Cardiac septum (tissue), 1 donor: ENCODE results near the gene CLDN24. TPM values are rescaled to one million over a fixed set of nuclear protein-coding genes. Genes with fewer than 3 reads are reported as not detected.

Source experiments
- DNase-seq: peaks from one replicate; pipeline ENCODE4 v3.0.0-alpha.2; 2020; ENCODE audit warnings: low spot score
- intact Hi-C: fragments of 100-400 bp; cut with DNase I; formaldehyde crosslinking; loops from one replicate; pipeline ENCODE4 v1.14.0; 2022
- total RNA-seq: library from RNA; stranded (reverse); fragmentation: NEBNext Ultra II Directional; extraction: Animal tissue kit (Norgen Biotek cat#: 25700); gene quantifications from one replicate; pipeline ENCODE4 v1.2.1, GENCODE V29; 2021
- donor health status: DM: no; HTN: no; CAD: no.

Gene CLDN24
- total RNA-seq, 1 donor from 2014 or later: not detected

DNA sequence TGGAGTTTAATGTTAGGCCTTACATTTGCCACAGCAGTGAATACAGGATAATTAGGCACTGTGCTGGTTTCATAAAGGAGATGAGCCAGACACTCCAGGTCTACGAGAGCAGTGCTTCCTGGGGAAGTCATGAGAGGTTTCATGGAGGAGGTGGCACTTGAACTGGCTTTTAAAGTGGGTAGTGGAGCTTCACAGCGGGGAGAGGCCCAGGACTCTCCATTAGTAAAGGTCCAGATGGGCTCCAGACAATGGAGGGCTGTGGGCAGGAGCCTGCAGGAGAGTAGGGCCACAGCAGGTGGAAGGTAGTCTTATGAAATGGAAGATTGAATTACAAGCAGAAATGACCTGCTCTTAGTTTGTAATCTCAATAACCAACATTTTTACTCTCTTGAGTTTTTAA lies 31.2 kb downstream of the CLDN24 start:
- no peak for DNase-seq
- intact Hi-C loops: no loop called here

DNA sequence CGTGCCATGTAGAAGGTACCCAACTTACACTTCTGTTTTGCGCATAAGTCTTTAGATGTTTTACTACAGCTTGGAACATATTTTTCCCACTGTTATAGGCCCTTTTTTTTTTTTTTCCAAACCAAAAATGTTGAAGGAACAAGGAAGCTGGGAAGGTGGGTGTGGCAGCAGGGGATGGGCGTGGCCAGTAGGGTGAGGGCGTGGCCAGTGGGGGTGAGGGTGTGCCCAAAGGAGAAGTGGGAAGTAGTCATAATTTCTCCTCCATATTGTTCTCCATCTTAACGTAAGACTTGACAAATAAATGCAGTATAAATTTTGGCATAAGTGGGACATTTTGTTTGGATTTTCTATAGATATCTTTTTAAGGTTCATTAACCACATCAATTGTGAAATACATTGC lies 32.5 kb downstream of the CLDN24 start:
- intact Hi-C loops: no loop called here
- DNase-seq: no peak

DNA sequence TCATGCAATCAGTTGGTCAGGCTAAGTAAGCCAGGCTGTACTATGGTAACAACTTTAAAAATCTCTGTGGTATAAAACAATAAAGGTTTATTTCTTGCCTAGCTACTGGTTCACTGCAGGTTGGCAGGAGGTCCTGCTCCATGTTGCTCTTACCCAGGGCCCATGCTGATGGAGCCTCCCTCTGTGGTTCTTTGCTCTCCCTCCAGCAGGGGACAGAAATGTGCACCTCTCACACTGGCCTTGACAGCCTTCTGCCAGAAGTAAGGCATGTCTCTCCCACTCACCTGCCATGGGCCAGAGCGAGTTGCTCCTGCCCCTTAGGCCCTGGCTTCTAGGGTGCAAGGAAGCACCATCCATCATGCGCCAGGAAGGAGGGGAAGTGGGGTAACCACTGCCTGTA lies 33.3 kb downstream of the CLDN24 start:
- intact Hi-C loops: no loop called here
- DNase-seq: no peak

- no peak for DNase-seq
- intact Hi-C loops: no loop called here
Observed at GRCh38 chr4:183287677-183288076, 34.5 kb downstream of the CLDN24 start.

- intact Hi-C loops: no loop called here
Observed at GRCh38 chr4:183287309-183287659, 34.9 kb downstream of the CLDN24 start.

GRCh38 chr4:183286590-183287308 lies 35.5 kb downstream of the CLDN24 start:
- intact Hi-C loops: no loop called here
- DNase-seq: no peak

More at GRCh38 chr4:183287309-183287659, 34.9 kb downstream of the CLDN24 start:
- no peak for DNase-seq

DNA sequence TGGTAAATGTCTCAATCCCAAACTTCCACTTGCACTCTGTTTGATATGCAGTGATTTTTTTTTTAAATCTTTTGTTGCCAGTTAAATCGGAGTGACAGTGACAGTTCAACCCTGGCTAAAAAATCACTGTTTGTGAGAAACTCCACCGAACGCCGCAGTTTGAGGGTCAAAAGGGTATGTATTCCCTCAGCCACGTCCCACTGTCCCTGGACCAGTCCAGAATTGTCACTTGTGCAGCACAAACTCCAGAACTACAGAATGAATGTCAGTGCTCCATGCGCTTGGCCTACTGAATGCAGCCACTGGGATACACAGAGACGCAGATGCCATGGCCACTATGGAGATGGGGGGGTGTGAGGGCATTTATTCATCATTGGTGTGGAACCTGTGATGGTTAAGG lies 36.3 kb downstream of the CLDN24 start:
- DNase-seq: no peak
- intact Hi-C loops: no loop called here

DNA sequence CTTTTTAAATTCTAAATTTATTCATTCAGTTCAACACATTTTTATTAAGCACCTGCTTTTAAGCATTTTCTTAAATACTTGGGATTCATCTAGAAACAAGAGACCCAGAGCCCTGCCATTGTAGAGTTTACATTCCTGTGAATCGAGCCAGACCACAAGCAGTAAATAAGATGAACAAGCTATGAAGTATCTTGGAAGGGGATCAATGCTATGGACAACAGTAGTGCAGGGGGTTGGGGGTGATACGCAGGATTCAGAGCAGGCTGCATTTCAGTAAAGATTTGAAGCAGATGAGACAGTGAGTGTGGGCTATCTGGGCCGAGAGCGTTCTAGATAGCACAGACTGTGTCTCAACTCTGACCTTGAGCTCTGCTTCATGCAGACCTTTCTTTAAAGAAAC lies 37.3 kb downstream of the CLDN24 start:
- intact Hi-C loops: no loop called here
- no peak for DNase-seq

DNA sequence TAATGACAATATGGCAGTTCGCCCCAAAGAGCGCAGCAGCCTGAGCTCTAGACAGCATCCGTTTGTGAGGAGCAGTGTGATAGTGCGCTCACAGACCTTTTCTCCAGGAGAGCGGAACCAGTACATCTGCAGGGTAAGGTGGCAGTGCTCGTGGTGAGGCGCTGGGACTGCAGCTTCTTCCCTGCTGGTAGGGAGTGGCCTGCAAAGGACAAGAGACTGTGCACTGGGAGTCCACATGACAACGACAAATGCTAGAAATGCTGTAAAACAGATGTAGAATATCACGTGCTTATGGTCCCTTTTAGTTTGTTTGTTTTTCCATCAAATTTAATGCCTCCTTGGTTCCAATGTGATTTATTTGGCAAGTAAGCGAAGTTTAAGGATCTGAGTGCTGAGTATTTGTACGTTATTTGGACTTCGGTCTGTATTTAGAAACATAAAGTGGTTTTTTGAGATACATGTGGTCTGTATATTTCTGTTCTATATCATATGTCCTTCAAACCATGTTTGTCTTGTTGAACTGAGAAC lies 37.9 kb downstream of the CLDN24 start:
- intact Hi-C loops: no loop called here
- no peak for DNase-seq

DNA sequence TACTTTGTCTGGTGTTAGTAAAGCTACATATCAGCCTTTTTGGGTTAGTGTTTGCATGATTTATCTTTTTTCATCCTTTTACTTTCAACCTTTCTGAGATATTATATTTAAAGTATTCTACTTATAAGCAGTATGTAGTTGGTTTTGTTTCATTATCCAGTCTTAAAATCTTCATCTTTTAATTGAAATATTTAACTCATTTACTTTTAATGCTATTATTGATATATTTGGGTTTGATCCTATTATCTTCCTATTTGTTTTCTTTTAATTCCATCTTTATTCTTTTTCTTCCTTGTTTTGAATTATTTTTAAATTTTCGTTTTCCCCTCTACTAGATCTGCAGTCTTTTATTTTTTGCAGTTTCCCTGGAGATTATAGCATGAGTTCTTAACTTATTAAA lies 46.1 kb downstream of the CLDN24 start:
- no peak for DNase-seq
- intact Hi-C loops: no loop called here

GRCh38 chr4:183272384-183272783 lies 49.8 kb downstream of the CLDN24 start:
- intact Hi-C loops: no loop called here
- no peak for DNase-seq

Other genes with a start within 250 kb of the CLDN24 start
- gene WWC2, start 223.2 kb downstream of the CLDN24 start, total RNA-seq: 38.3 TPM
- not detected for gene CLDN22, start 2.1 kb downstream of the CLDN24 start, total RNA-seq
- gene CDKN2AIP, start 122.2 kb upstream of the CLDN24 start, total RNA-seq: 9.5 TPM
- 6.2 TPM for gene ING2, start 182.6 kb upstream of the CLDN24 start, total RNA-seq